ENCODE data around the gene TMEM100.

DNA sequence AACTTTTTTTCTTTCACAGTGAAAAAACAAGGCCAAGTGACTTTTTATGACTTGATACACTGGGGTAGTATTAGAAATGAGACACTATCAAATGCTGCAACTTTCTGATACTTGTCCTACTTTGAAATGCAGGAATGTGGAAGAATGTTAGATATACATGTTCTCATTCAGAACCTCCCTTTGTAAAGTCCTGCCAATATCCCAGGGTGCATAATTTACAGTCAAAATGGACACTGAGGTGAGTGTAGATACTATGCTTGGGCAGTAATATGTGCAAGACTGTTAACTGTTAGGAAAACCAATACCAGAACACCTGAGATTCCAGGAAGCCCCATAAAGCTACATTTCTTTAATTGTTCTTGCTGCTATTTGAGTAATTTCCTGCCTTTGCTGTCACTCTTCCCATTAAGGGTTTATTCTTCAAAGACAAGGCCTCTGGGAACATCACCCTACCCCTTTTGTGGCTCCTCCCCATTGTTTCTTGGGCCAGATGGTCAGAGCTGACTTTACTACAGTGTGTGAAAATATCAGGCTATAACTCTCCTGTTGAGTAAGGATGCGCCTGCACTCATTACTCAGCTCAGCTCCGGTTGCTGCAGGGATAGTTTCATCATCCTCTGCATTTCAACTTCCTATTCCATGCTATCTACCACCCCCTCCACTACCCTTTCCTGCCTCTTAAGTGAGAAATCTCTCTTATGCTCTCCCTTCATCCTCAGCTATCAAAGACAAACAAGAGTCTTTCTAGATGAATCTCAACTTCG lies 48.7 kb downstream of the TMEM100 start:
- TF ChIP-seq, protein P1, sequence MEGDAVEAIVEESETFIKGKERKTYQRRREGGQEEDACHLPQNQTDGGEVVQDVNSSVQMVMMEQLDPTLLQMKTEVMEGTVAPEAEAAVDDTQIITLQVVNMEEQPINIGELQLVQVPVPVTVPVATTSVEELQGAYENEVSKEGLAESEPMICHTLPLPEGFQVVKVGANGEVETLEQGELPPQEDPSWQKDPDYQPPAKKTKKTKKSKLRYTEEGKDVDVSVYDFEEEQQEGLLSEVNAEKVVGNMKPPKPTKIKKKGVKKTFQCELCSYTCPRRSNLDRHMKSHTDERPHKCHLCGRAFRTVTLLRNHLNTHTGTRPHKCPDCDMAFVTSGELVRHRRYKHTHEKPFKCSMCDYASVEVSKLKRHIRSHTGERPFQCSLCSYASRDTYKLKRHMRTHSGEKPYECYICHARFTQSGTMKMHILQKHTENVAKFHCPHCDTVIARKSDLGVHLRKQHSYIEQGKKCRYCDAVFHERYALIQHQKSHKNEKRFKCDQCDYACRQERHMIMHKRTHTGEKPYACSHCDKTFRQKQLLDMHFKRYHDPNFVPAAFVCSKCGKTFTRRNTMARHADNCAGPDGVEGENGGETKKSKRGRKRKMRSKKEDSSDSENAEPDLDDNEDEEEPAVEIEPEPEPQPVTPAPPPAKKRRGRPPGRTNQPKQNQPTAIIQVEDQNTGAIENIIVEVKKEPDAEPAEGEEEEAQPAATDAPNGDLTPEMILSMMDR (conservative IDR thresholded peaks at IDR 0.05; ENCODE audit: low read depth in 2 of 2), result no peak
- TF ChIP-seq EZH2phosphoT487 (IDR thresholded peaks at IDR 0.05; ENCODE audit: unreplicated experiment) (no peak), POLR2AphosphoS5 (IDR thresholded peaks at IDR 0.05; ENCODE audit: low read depth) (no peak), EZH2 (IDR thresholded peaks at IDR 0.05; ENCODE audit: low read depth, unreplicated experiment) (no peak)
